Measurements from ENCODE around the gene RASA4B.

RASA4B gene

GRCh38 chr7:102451371-102452054, 66.1 kb downstream of the RASA4B start:
- FAIRE-seq: no peak

GRCh38 chr7:102450242-102450641, 67.3 kb downstream of the RASA4B start:
- FAIRE-seq: no peak

- FAIRE-seq: no peak
These were observed 68.4 kb downstream of the RASA4B start for GRCh38 chr7:102449136-102449535.

- no peak for FAIRE-seq
These were observed 70.3 kb downstream of the RASA4B start for GRCh38 chr7:102447311-102447710.

- FAIRE-seq: no peak
These were observed 71.0 kb downstream of the RASA4B start for GRCh38 chr7:102446387-102447156.

GRCh38 chr7:102445674-102446071, 71.9 kb downstream of the RASA4B start:
- no peak for FAIRE-seq

- no peak for FAIRE-seq
These were observed 72.5 kb downstream of the RASA4B start for GRCh38 chr7:102444961-102445673.

GRCh38 chr7:102439963-102440795, 77.4 kb downstream of the RASA4B start:
- FAIRE-seq: no peak

- FAIRE-seq: no peak
These were observed 81.5 kb downstream of the RASA4B start for GRCh38 chr7:102436118-102436517.

GRCh38 chr7:102434039-102434486, 83.5 kb downstream of the RASA4B start:
- no peak for FAIRE-seq

GRCh38 chr7:102433219-102434038, 84.1 kb downstream of the RASA4B start, which contains the start of gene ORAI2:
TSS of gene ORAI2 (plus strand) at chr7:102433575. CDS start at chr7:102438957, 5,382 bp downstream.
- FAIRE-seq: no peak

Measured in G401.6 (cell line).